HUES6 (cell line): ENCODE measurements around the gene SLC25A27.

Experiments used
- H3K27ac ChIP-seq: 2 replicates; pipeline ENCODE4 v1.7.0; 2013; ENCODE audit warnings: low read depth, mild to moderate bottlenecking, low read length, inconsistent platforms
- H3K27me3 ChIP-seq: 2 replicates; pipeline ENCODE4 v1.6.1; 2013; ENCODE audit warnings: low read length; ENCODE audit not compliant: control insufficient read depth, insufficient read depth
- H3K36me3 ChIP-seq: 2 replicates; pipeline ENCODE4 v1.6.1; 2013; ENCODE audit warnings: low read length; ENCODE audit not compliant: control insufficient read depth, insufficient read depth
- H3K4me1 ChIP-seq: 2 replicates; pipeline ENCODE4 v1.6.1; 2013; ENCODE audit warnings: low read length; ENCODE audit not compliant: control insufficient read depth, insufficient read depth
- H3K4me3 ChIP-seq: 2 replicates; pipeline ENCODE4 v1.5.1; 2013; ENCODE audit warnings: low read depth, low read length
- H3K9ac ChIP-seq: one replicate; pipeline ENCODE4 v1.6.1; 2013; ENCODE audit warnings: mild to moderate bottlenecking, low read length
- H3K9me3 ChIP-seq: 2 replicates; pipeline ENCODE4 v1.6.1; 2013; ENCODE audit warnings: low read depth, low read length; ENCODE audit not compliant: control insufficient read depth, insufficient read depth

The SLC25A27 gene

GRCh38 chr6:46687619-46688097 lies 34.9 kb downstream of the SLC25A27 start, which contains the start of gene TDRD6:
TSS of gene TDRD6 (plus strand) at chr6:46687885. CDS start at chr6:46688129, 244 bp downstream.
- Histone ChIP-seq H3K4me3 (no peak within 1 kb of the TSS), H3K9ac (no peak within 1 kb of the TSS), H3K27me3 (no peaks in the 10 kb centered on the region), H3K4me1 (no peaks in the 10 kb centered on the region), H3K27ac (no peak within 1 kb of the TSS), H3K9me3 (no peaks in the 10 kb centered on the region), H3K36me3 (no peaks in the 10 kb centered on the region)

- Histone ChIP-seq H3K4me3 (no peak overlapping the region), H3K36me3 (no peaks in the 10 kb centered on the region), H3K27ac (no peak overlapping the region), H3K9ac (no peak overlapping the region), H3K27me3 (no peaks in the 10 kb centered on the region), H3K9me3 (no peaks in the 10 kb centered on the region), H3K4me1 (no peaks in the 10 kb centered on the region)
These were observed 35.6 kb downstream of the SLC25A27 start for GRCh38 chr6:46688117-46688965.

- H3K27me3 ChIP-seq = no peaks in the 10 kb centered on the region
- no peak overlapping the region for H3K4me3 ChIP-seq
- H3K9me3 ChIP-seq = no peaks in the 10 kb centered on the region
- no peaks in the 10 kb centered on the region for H3K36me3 ChIP-seq
- no peak overlapping the region for H3K27ac ChIP-seq
- no peak overlapping the region for H3K9ac ChIP-seq
- H3K4me1 ChIP-seq = no peaks in the 10 kb centered on the region
These were observed 36.2 kb downstream of the SLC25A27 start for GRCh38 chr6:46688966-46689335.

- H3K27ac ChIP-seq = no peak overlapping the region
- H3K36me3 ChIP-seq = no peaks in the 10 kb centered on the region
- no peak overlapping the region for H3K4me3 ChIP-seq
- no peak overlapping the region for H3K9ac ChIP-seq
- H3K4me1 ChIP-seq = no peaks in the 10 kb centered on the region
- H3K9me3 ChIP-seq = no peaks in the 10 kb centered on the region
- H3K27me3 ChIP-seq = no peaks in the 10 kb centered on the region
These were observed 36.9 kb downstream of the SLC25A27 start for GRCh38 chr6:46689657-46690056.

- no peak overlapping the region for H3K4me3 ChIP-seq
- no peak overlapping the region for H3K9ac ChIP-seq
- H3K36me3 ChIP-seq = no peaks in the 10 kb centered on the region
- no peaks in the 10 kb centered on the region for H3K4me1 ChIP-seq
- no peak overlapping the region for H3K27ac ChIP-seq
- H3K9me3 ChIP-seq = no peaks in the 10 kb centered on the region
- H3K27me3 ChIP-seq = no peaks in the 10 kb centered on the region
These were observed 37.5 kb downstream of the SLC25A27 start for GRCh38 chr6:46690141-46690755.

GRCh38 chr6:46690911-46691451 lies 38.2 kb downstream of the SLC25A27 start:
- Histone ChIP-seq H3K27ac (no peak overlapping the region), H3K36me3 (no peaks in the 10 kb centered on the region), H3K4me1 (no peaks in the 10 kb centered on the region), H3K27me3 (no peaks in the 10 kb centered on the region), H3K9me3 (no peaks in the 10 kb centered on the region), H3K9ac (no peak overlapping the region), H3K4me3 (no peak overlapping the region)

- H3K4me3 ChIP-seq = no peak overlapping the region
- H3K9me3 ChIP-seq = no peaks in the 10 kb centered on the region
- H3K27ac ChIP-seq = no peak overlapping the region
- H3K36me3 ChIP-seq = no peaks in the 10 kb centered on the region
- no peaks in the 10 kb centered on the region for H3K4me1 ChIP-seq
- H3K9ac ChIP-seq = no peak overlapping the region
- no peaks in the 10 kb centered on the region for H3K27me3 ChIP-seq
These were observed 47.2 kb downstream of the SLC25A27 start for GRCh38 chr6:46699970-46700369.

- Histone ChIP-seq H3K4me1 (no peaks in the 10 kb centered on the region), H3K27ac (no peak overlapping the region), H3K9ac (no peak overlapping the region)
These were observed 51.8 kb downstream of the SLC25A27 start for GRCh38 chr6:46704562-46704961.

GRCh38 chr6:46706464-46706863 lies 53.7 kb downstream of the SLC25A27 start:
- Histone ChIP-seq H3K4me1 (no peaks in the 10 kb centered on the region), H3K36me3 (no peaks in the 10 kb centered on the region), H3K9ac (no peak overlapping the region), H3K9me3 (no peaks in the 10 kb centered on the region), H3K27ac (no peak overlapping the region), H3K4me3 (no peak overlapping the region), H3K27me3 (no peaks in the 10 kb centered on the region)

More at GRCh38 chr6:46704562-46704961, 51.8 kb downstream of the SLC25A27 start:
- H3K4me3 ChIP-seq = no peak overlapping the region
- no peaks in the 10 kb centered on the region for H3K9me3 ChIP-seq
- no peaks in the 10 kb centered on the region for H3K27me3 ChIP-seq
- H3K36me3 ChIP-seq = no peaks in the 10 kb centered on the region

- Histone ChIP-seq H3K36me3 (no peaks in the 10 kb centered on the region), H3K9ac (no peak overlapping the region), H3K4me3 (no peak overlapping the region), H3K27me3 (no peaks in the 10 kb centered on the region), H3K4me1 (no peaks in the 10 kb centered on the region), H3K27ac (no peak overlapping the region), H3K9me3 (no peaks in the 10 kb centered on the region)
These were observed 58.7 kb downstream of the SLC25A27 start for GRCh38 chr6:46711491-46711890.

- Histone ChIP-seq H3K9me3 (no peaks in the 10 kb centered on the region), H3K36me3 (no peaks in the 10 kb centered on the region), H3K9ac (no peak overlapping the region), H3K4me3 (no peak overlapping the region), H3K27me3 (no peaks in the 10 kb centered on the region), H3K4me1 (no peaks in the 10 kb centered on the region), H3K27ac (no peak overlapping the region)
These were observed 62.4 kb downstream of the SLC25A27 start for GRCh38 chr6:46715141-46715540.
